GM12878 (cell line): ENCODE results near the gene PRSS56. TPM values are rescaled to one million over a fixed set of nuclear protein-coding genes. Genes with fewer than 3 reads are reported as not detected.

Experiments used
- ATAC-seq: fragments of 200-7000 bp; cut with Tn5 transposase; 3 replicates; pipeline ENCODE4 v1.9.1; 2020; ENCODE audit warnings: mild to moderate bottlenecking, moderate library complexity
- BruUV-seq: library from RNA; stranded (reverse); fragments of 400-500 nt; replicated peaks from 2 replicates; lab custom pipeline; 2021; lab: Mats Ljungman, UMichigan
- CTCF ChIA-PET: fragments of 300-600 bp; sonication (Branson Sonifier 250); formaldehyde crosslinking; extraction: SDS; loops from one replicate; lab custom pipeline; 2021; ENCODE audit warnings: inconsistent platforms; lab: Yijun Ruan, JAX
- POLR2A ChIA-PET: fragments of 350-600 bp; formaldehyde crosslinking; extraction: SDS; loops from one replicate; lab custom pipeline; 2021; ENCODE audit warnings: inconsistent platforms; lab: Charles Lee
- RAD21 ChIA-PET: fragments of 300-600 bp; sonication (Branson Sonifier 250); formaldehyde crosslinking; loops from one replicate; lab custom pipeline; 2023; ENCODE audit warnings: antibody characterized with exemption; ENCODE audit not compliant: unreplicated experiment; lab: Charles Lee
- SMC1A ChIA-PET: fragments of 300-600 bp; sonication (Branson Sonifier 250); formaldehyde crosslinking; loops from one replicate; lab custom pipeline; 2023; ENCODE audit not compliant: unreplicated experiment, uncharacterized antibody; lab: Charles Lee
- DNase-seq: peaks from one replicate; pipeline ENCODE4 v3.0.0-alpha.2; 2011; ENCODE audit warnings: low read depth, low spot score
- FAIRE-seq: peaks from 3 replicates; lab custom pipeline; 2011; peaks lifted over from hg19 to GRCh38; lab: Jason Lieb, UNC
- H2AFZ ChIP-seq: 2 replicates; pipeline ENCODE4 v1.6.0; 2011; ENCODE audit warnings: low read depth, low read length, control low read depth; ENCODE audit not compliant: control insufficient read depth
- H3K27ac ChIP-seq: 2 replicates; pipeline ENCODE4 v1.5.1; 2011; ENCODE audit warnings: control low read depth; ENCODE audit not compliant: control insufficient read depth, insufficient read depth
- H3K27me3 ChIP-seq, 2 experiments: replicated peaks in 1 of 2; 2 replicates each; pipeline versions ENCODE4 v1.6.0 to v1.6.1; 2011; ENCODE audit warnings: low read length in 1 of 2; ENCODE audit not compliant: control insufficient read depth in 2 of 2, insufficient read depth in 2 of 2
- H3K36me3 ChIP-seq, 2 experiments: 2 replicates each; pipeline ENCODE4 v1.5.1; 2011; ENCODE audit warnings: low read length in 1 of 2; ENCODE audit not compliant: control insufficient read depth in 2 of 2, insufficient read depth in 2 of 2
- H3K4me1 ChIP-seq: 2 replicates; pipeline ENCODE4 v1.6.1; 2011; ENCODE audit warnings: mild to moderate bottlenecking, low read length, moderate library complexity, mixed read lengths; ENCODE audit not compliant: control insufficient read depth, insufficient read depth
- H3K4me2 ChIP-seq: 2 replicates; pipeline ENCODE4 v1.6.0; 2011; ENCODE audit warnings: control low read depth; ENCODE audit not compliant: control insufficient read depth, insufficient read depth
- H3K4me3 ChIP-seq: fragments of 200-600 bp; sonication (generic); 2 replicates; pipeline ENCODE4 v1.5.1; 2016
- H3K79me2 ChIP-seq: 2 replicates; pipeline ENCODE4 v1.6.0; 2011; ENCODE audit warnings: low read length; ENCODE audit not compliant: control insufficient read depth, insufficient read depth
- H3K9ac ChIP-seq: 2 replicates; pipeline ENCODE4 v1.8.0; 2011; ENCODE audit warnings: low read length, control low read depth, mixed read lengths; ENCODE audit not compliant: control insufficient read depth, insufficient read depth
- H3K9me3 ChIP-seq: replicated peaks from 3 replicates; pipeline ENCODE4 v1.5.1; 2011; ENCODE audit warnings: mild to moderate bottlenecking, low read length; ENCODE audit not compliant: control insufficient read depth, insufficient read depth
- H4K20me1 ChIP-seq: 2 replicates; pipeline ENCODE4 v1.6.0; 2011; ENCODE audit not compliant: control insufficient read depth, insufficient read depth
- BCL3 ChIP-seq: IDR thresholded peaks from 2 replicates; pipeline ENCODE4 v1.6.1; 2011; ENCODE audit warnings: borderline replicate concordance, low read depth, mild to moderate bottlenecking, moderate library complexity, low read length; ENCODE audit not compliant: insufficient read depth, poor library complexity, severe bottlenecking
- BRCA1 ChIP-seq: IDR thresholded peaks from 2 replicates; pipeline ENCODE4 v1.6.1; 2011; ENCODE audit warnings: low read depth, low read length, improper control_type of control experiment
- CEBPZ ChIP-seq: fragments of 150-350 bp; IDR thresholded peaks from 2 replicates; pipeline ENCODE4 v1.6.1; 2016; ENCODE audit warnings: low read depth, low read length
- FOS ChIP-seq: IDR thresholded peaks from 3 replicates; pipeline ENCODE4 v1.6.1; 2011; ENCODE audit warnings: borderline replicate concordance; ENCODE audit not compliant: insufficient read length; ENCODE audit errors: extremely low read depth
- NKRF ChIP-seq: fragments of 450-650 bp; conservative IDR thresholded peaks from 2 replicates; pipeline ENCODE4 v1.6.1; 2017; ENCODE audit warnings: mild to moderate bottlenecking, moderate library complexity
- SPI1 ChIP-seq: IDR thresholded peaks from 2 replicates; pipeline ENCODE4 v1.6.1; 2011; ENCODE audit warnings: low read depth, mild to moderate bottlenecking, low read length, moderate library complexity, borderline replicate concordance; ENCODE audit not compliant: insufficient read depth
- ZNF217 ChIP-seq: fragments of 450-650 bp; IDR thresholded peaks from 2 replicates; pipeline ENCODE4 v1.6.1; 2017; ENCODE audit warnings: antibody characterized with exemption, mild to moderate bottlenecking
- WGBS: methylation state at CpG from one replicate; pipeline ENCODE4 v1.1.6; 2016; ENCODE audit warnings: low lambda C conversion rate; ENCODE audit not compliant: insufficient replicate concordance, insufficient coverage; ENCODE audit errors: missing lambda C conversion rate; 5-methylcytosine and 5-hydroxymethylcytosine counted together
- in situ Hi-C: fragments of 300-500 bp; cut with MboI; formaldehyde crosslinking; loops from 9 replicates; pipeline ENCODE4 v1.14.3; 2018; ENCODE audit warnings: mixed read lengths
- intact Hi-C: fragments of 100-400 bp; cut with micrococcal nuclease; formaldehyde crosslinking; loops from one replicate; pipeline ENCODE4 v1.14.2; 2022; ENCODE audit not compliant: unreplicated experiment
- polyA plus RNA-seq, 11 experiments: library from polyadenylated mRNA; depleted of rRNA in 4 of 11; unstranded in 6 of 11; stranded (reverse) in 5 of 11; fragments of >200 nt; fragmentation: Nextera tagmentation in 4 of 11; fragmentation: Illumina TruSeq in 1 of 11; extraction: Ambion mirVana in 4 of 11; extraction: Trizol in 1 of 11; gene quantifications; 1 replicate in 1 of 11; 2 replicates in 10 of 11; pipeline versions ENCODE4 v1.2.1 to v1.2.3, GENCODE V29; 2011 to 2016; ENCODE audit warnings: inconsistent platforms in 2 of 11, missing spikeins in 2 of 11, low read depth in 1 of 11
- total RNA-seq, 4 experiments: library from RNA; depleted of rRNA in 3 of 4; stranded (reverse); fragments of >200 nt in 3 of 4; fragmentation: Illumina TruSeq in 1 of 4; extraction: Trizol in 1 of 4; gene quantifications; 2 replicates each; pipeline versions ENCODE4 v1.2.1 to v1.2.3, GENCODE V29; 2013 to 2021

Gene PRSS56
- total and polyA plus RNA-seq, 10 of the 15 experiments (the other 5 are each of a cell fraction or from before 2014, with no cell fraction given): not detected

- no peaks in the 10 kb centered on the region for H3K79me2 ChIP-seq
- in situ Hi-C loops: no loop called here
- DNase-seq (no peak), FAIRE-seq (no peak)
- H3K4me1 ChIP-seq: no peaks in the 10 kb centered on the region
- H4K20me1 ChIP-seq: no peaks in the 10 kb centered on the region
- TF ChIP-seq NKRF (no peak), SPI1 (no peak), ZNF217 (no peak), FOS (no peak), BRCA1 (no peak), BCL3 (no peak), CEBPZ (no peak)
- TF ChIP-seq, all 136 proteins: peak for 0
- H2AFZ ChIP-seq: no peak overlapping the region
- WGBS: 16% methylated on average over 13 of the region's 13 CpGs
- no peak overlapping the region for H3K27ac ChIP-seq
- ATAC-seq: no peak
- H3K36me3 ChIP-seq: no peaks in the 10 kb centered on the region
- no peak overlapping the region for H3K4me3 ChIP-seq
- no peaks in the 10 kb centered on the region for H3K9me3 ChIP-seq
- ChIA-PET RAD21 (no interaction called here), SMC1A (interaction anchor here (0.6 kb wide), 1 partner anchor 80 kb away, joined by 3 read pairs; no protein-coding TSS in a partner anchor), CTCF (no interaction called here), POLR2A (no interaction called here)
- peaks cover 0 to 3% of the 10 kb centered on the region in 2 experiments; a peak in 1 of 4 replicates for H3K27me3 ChIP-seq
- H3K4me2 ChIP-seq: no peak overlapping the region
- intact Hi-C loops: no loop called here
- H3K9ac ChIP-seq: no peak overlapping the region
- BruUV-seq: no TSS peak
Measured at GRCh38 chr2:232477751-232478510, 42.3 kb upstream of the PRSS56 start.
